ENCODE results near the gene ARL3.
"Not testable (repeated sequence)": the region's sequence is repeated elsewhere in the genome, so short reads cannot be mapped to it uniquely, and the experiment has no call there.

Gene ARL3

DNA sequence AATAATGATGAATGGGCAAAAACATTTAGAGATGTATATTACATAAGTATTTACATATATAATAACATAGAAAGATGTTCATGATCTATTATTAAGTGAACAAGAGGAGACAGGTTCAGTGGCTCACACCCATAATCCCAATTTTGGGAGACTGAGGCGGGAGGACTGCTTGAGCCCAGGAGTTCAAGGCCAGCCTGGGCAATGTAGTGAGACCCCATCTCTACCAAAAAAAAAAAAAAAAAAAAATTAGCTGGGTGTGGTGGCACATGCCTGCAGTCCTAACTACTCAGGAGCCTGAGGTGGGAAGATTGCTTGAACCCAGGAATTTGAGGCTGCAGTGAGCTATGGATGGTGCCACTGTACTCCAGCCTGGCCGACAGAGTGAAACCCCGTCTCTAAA is 12.4 kb downstream of the ARL3 start:
- no peak for DNase-seq

DNA sequence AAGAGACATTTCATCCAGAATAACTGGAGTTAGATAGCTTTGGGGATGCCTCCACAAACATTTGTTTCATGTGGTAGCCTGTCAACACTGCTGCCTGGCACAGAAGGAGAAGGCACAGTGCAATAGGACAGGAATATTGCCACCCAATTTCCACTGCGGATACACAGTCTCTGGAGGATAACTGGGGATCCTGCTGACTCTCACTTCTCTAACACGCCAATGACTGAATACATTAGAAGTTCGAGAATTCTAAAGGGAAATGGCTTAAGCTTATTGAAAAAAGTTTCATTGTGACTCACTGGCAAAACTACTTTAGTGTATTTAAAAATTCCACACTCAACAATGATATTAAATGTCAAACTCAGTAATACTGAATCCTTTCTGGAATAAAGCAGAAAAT is 12.9 kb downstream of the ARL3 start:
- DNase-seq: no peak

DNA sequence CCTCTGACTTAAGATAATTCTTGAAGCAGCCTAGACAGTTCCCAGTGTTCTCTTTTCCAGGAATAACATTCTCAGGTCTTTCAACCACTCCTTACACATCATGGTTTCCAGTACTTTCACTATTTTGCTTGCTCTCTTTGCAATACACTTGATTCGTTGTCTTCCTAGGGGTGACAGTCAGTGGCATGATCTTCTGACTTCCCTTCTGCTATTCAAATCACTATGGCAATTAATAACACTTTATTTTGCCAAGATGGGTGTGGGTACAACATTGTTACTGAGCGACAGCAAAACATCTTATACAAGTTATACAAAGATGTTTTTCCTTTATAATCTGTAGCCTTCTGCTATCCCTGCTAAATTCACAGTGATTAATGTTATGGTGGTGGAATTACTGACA is 15.3 kb downstream of the ARL3 start:
- no peak for DNase-seq

- DNase-seq: no peak
Observed at GRCh38 chr10:102696736-102697135, 17.5 kb downstream of the ARL3 start.

DNA sequence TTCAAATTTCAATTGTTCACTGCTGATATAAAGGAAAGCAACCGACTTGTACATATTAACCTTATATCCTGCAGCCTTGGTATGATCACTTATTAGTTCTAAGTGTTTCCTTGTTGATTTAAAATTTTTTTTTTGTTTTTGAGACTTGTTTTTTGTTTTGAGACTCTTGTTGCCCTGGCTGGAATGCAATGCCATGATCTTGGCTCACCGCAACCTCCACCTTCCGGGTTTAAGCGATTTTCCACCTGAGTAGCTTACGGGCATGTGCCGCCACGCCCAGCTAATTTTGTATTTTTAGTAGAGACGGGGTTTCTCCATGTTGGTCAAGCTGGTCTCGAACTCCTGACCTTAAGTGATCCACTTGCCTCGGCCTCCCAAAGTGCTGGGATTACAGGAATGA is 18.8 kb downstream of the ARL3 start:
- not testable (repeated sequence) for DNase-seq

GRCh38 chr10:102691285-102692066 is 22.7 kb downstream of the ARL3 start:
- no peak for DNase-seq

DNA sequence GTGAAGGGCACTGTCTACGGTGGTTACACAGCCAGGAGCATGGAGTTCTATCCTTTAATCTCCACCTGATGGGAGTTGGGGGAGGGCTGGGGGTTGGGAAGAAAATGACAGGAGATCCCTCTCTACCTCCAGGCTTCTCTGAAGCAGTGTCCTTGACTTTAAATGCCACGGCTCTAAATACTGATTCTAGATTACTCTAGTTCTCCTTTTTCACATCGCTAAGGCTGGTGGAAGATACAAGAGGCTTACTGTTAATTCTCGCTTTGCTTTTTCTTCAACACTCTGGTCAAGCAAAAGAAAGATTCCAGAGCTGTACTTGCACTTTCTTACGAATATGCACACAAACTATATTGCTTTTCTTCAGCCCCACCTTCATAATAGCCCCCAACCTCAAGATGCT is 30.5 kb downstream of the ARL3 start:
- DNase-seq: no peak

DNA sequence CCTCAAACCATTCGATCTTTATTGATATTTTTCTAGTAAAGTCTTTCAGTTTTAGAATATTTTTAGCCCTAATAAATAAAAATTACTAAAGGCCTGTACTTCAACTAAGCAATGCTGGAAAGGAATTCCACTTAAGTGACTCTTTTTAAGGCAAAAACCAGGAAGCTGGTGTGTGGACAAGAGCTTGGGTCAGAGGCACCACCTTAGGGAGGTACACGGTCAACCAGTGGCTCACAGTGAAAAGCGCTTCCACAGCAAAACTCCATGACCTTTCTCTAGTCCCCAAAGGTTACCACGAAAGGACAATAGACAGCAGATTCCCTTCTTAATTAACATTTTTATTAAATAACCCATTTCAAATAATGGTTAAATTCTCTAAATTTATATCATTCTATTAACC is 31.2 kb downstream of the ARL3 start:
- DNase-seq: no peak

DNA sequence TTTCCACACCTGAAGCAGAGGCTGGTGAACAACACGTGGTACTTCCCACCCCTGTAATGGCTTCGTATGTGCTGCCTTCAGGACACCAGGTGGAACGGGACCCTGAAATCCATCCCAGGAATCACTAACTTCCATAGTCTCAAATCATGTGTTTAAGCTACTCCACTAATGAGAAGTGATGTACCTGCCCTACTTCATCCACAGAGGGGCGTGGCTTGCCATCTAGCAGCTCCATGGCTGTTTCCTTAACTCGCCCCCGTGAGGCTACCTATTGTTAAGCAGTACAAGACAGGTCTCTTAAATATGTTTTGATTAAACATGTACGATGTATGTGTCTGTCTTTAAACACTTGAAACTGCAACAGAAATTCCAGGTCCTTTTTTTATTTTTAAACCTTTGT is 31.8 kb downstream of the ARL3 start:
- no peak for DNase-seq

- no peak for DNase-seq
Observed at GRCh38 chr10:102681696-102682095, 32.5 kb downstream of the ARL3 start.

DNA sequence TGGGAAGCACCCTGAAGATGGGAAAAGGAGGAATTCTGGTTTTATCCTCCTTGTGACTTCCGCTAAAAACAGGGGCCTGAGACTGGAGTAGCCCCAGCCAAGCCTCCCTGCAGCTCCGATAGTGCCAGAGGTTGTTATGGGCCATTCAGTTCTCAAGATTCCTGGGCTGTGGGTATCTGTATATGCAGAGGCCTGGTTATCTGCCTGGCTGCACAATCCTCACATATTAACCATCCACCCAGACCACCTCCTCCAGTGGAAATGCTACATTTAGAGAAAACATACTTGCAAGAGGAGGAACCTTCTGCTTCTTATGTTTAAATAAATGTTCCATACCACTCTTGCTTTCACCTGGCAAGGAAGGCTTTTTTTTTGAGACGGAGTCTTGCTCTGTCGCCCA is 34.6 kb downstream of the ARL3 start:
- DNase-seq: no peak

GRCh38 chr10:102678842-102679289 is 35.3 kb downstream of the ARL3 start:
- no peak for DNase-seq

- no peak for DNase-seq
Observed at GRCh38 chr10:102678068-102678400, 36.2 kb downstream of the ARL3 start.

- DNase-seq: no peak
Observed at GRCh38 chr10:102677331-102678067, 36.7 kb downstream of the ARL3 start.

- no peak for DNase-seq
Observed at GRCh38 chr10:102676534-102677315, 37.5 kb downstream of the ARL3 start.

- no peak for DNase-seq
Observed at GRCh38 chr10:102675666-102676533, 38.3 kb downstream of the ARL3 start.

GRCh38 chr10:102675011-102675665 is 39.1 kb downstream of the ARL3 start:
- DNase-seq: no peak

GRCh38 chr10:102674566-102674965 is 39.6 kb downstream of the ARL3 start:
- no peak for DNase-seq

DNA sequence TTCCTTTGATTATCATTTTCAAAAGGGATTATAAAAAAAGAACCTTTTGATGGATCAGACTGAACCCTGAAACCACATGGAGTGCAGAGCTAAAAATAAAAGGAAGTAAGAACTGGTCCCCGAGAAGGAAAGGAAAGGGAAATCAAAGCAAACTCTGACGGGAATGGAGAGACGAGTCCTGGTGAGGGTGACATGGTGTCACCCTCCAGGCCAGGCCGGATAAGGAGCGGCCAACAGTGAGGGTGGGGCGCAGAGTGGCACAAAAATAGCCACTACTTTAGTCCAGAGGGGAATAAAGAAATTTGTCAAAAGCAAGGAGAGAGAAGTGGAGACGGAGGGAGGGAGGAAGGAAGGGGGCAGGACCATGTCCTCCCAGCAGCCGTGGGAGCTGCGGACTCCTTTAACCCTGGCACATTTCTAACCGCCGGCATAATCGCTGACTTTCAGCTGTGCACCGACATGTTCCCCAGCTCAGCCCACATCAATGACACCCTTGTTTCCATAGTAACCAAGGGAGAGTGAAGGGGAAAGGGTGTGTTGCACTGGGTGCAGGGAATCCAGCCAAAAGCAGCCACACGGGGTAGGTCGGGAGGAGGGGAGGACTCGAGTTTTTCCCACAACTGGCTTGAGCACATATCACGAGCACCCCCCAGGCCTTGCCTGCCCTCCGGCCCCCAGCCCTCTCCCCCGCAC is 40.2 kb downstream of the ARL3 start:
- DNase-seq: peak; percentile 61 to 65

DNA sequence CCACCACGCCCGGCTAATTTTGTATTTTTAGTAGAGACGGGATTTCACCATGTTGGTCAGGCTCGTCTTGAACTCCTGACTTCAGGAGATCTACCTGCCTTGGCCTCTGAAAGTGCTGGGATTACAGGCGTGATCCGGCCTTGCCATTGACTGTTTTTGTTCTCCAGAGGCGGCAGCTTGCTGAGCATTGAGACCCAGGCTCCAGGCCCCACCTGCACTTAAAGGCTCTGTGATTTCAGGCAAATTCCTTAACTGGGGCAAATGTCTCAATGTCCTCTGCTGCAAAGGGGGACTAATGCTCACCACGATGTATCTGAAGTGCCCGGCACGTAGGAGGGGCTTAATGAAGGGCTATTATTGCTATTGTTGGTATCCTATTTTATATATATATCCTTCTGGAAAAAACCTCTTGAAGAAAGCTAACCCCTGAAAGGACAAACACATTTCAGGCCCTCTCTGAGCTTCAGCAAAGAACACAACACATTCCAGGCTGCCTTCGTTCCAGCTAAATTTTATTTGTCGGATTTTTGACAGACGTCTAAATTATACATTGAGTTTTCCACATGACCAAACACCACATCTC is 40.9 kb downstream of the ARL3 start:
- no peak for DNase-seq

GRCh38 chr10:102670871-102671434 is 43.2 kb downstream of the ARL3 start:
- DNase-seq: no peak
